COLO668 (cell line): ENCODE results near the gene KNCN.

Source experiments
- DNase-seq: peaks from one replicate; lab custom pipeline; 2025; ENCODE audit not compliant: unreplicated experiment; lab: John Stamatoyannopoulos, UW

Gene KNCN

DNA sequence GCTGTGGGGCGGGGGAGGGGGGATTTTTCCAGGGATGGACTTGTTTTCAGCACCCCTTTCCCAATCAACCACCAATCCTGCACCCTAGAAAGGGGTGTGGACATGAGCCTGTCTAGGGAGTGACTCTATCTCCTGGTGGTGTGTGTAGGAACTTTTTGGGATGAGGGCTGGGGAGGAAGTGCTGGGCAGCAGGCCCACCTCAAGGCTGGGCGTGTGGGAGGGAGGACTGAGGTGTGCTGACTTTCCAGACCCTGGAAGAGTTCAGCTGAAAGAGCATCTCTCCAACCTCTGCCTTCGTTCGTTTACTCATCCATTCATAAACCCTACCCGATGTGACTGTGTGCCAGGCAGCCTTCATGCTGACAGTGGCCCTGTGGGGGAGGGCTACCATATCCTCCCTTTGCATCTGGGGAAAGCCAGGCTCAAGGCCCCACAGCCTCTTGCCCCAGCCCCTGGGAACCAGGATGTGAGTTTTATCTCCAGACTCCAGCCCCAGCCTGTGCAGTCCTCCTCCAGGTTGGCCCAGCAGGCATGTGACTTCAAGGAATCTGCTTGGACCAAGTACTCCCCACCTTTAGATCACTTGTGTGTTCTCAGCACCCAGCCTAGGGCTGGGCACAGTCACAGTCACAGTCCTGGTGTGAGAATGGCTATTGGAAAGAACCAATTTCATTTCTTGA lies 6.7 kb downstream of the KNCN start:
- DNase-seq = no peak

DNA sequence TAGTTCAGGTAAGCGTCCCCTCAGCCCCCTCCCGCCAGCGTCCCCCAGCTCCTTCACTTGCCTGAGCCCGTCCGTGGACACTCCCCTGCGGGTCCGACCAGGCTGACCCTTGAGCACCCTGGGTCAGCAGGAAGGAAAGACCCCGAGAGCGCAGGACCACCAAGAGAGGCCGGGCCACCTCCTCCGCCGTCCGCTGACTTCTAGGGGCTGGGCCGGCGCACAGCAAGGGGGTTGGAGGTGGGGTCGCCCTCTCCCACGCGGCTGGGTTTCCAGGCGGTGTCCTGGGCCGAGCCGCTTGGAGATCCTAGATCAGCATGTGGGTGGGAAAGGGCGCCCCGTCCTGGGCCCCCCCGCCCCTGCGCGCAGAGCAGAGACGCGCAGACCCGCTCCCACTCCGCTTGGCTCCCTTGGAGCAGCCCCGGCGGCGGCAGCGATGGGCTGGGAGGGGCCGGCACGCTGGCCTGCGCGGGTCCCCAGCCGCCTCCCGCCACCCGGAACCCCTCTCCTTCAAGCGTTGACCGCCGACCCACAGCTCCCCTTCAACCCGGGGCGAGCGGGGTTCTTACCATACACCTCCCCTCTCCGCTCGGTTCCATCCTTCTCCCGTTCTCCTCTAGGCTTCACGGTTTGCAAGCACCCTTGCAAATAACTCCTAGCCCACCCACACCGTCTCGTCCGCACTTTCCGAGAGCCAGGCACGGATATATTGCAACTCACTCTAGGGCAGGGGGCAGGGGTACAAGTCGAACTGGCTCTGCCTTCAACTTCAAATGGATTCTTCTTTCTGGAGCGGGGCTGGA lies 7.5 kb downstream of the KNCN start:
- no peak for DNase-seq

DNA sequence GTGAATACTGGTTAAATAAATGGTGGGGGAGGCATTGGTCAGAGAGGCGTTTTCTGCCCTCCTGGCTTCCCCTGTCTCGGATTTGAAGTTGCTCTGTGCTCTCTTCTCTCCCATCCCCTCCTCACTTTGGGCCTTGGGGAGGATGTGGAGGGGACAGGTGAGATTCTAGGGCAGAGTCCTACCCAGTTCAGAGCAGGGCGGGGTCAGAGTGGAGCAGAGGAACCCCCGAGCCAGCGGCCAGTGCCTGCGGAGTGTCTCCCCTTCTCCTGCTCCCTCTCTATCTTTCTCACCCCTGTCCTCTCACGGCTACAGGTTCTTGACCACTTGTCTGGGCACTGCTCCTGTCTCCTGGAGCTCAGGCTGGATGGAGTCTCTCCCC lies 8.1 kb downstream of the KNCN start:
- no peak for DNase-seq

DNA sequence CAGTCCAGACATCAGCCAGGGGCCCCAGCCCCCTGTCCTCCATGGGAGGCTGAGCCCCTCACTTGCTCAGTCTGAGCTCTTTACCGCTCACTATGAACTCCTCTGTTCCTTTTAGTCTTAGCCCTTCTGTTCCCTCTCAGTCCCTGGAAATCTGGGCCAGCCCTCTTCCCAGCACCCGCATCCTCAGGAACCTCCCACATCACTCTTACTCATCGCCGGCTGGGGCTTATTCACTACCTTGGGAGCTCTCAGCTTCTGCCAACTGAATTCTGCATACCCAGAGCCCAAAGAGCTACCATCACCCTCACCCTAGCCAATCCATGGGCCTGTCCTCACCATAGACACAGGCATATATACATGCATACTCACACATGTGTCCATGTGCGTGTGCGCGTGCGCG lies 11.5 kb downstream of the KNCN start:
- no peak for DNase-seq

DNA sequence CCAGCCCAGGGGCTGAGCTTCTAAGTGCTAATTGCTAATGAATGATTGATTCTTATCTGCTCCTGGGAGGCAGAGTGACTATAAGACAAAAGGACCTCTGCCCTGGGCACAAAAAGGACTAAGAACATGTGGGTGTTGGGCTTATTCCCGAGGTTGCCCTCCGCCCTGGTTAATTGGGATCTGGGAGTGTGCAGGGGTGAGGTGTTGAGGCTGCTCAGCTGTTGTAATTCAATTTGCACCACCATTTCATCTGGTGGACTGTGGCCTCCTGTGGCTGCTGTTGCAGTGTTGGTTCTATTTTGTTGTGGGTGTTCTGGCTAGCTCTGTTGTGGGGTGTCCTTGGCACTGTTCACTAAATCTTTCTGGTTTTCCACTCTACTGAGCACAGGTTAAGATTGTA lies 13.3 kb downstream of the KNCN start:
- no peak for DNase-seq

DNA sequence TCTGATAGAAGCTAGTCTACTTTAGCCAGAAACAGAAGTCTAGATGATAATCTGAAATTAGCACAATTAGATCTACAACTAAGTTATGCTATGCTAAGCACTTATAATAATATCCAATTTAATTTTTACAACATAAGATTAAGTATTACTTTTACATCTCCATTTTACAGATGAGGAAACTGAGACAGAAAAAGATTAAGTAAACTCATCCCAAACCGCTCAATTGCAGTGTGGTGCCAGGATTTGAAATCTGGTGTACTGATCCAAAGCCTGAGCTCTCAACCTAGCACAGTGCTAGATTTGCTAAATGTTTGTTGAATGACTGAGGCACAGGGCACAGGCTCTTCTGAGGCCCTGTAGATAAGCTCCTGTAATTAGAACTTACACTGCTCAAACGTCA lies 13.8 kb downstream of the KNCN start:
- no peak for DNase-seq

DNA sequence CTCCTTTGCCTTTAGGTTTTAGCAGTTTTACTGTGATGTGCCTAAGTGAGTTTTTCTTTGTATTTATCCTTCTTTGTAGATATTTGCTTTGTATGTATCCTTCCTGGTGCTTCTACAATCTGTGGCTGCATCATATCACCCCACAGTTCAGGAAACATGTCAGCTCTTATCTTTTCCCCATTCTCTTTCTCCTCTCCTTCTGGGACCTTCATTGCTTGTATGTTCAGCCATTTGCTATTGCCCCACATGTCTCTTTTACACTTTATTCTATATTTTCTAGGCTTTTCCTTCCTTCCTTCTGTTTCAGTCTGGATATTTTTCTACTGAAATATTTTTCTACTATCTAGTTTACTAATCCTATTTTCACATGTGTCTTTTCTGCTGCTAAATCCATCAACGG lies 14.9 kb downstream of the KNCN start:
- DNase-seq = no peak

DNA sequence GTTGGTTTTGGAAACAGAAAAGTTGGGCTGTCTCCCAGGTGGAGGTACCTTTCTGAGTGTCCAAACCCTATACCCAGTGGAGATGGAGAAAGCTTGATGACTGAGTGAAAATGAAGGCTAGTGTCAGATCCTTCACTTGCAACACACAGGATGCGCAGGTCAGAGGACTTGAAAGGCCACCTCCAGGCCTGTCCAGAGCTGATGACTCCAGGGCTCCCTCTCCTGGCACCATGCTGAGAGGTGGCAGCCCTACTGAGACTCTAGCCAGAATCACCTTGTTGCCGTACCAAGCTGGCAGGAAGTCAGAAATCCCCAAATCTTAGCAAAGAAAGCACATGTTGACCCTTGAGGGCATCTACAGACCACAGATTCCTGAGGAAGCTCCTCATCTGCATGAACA lies 16.4 kb downstream of the KNCN start:
- peak; percentile 65 for DNase-seq

DNA sequence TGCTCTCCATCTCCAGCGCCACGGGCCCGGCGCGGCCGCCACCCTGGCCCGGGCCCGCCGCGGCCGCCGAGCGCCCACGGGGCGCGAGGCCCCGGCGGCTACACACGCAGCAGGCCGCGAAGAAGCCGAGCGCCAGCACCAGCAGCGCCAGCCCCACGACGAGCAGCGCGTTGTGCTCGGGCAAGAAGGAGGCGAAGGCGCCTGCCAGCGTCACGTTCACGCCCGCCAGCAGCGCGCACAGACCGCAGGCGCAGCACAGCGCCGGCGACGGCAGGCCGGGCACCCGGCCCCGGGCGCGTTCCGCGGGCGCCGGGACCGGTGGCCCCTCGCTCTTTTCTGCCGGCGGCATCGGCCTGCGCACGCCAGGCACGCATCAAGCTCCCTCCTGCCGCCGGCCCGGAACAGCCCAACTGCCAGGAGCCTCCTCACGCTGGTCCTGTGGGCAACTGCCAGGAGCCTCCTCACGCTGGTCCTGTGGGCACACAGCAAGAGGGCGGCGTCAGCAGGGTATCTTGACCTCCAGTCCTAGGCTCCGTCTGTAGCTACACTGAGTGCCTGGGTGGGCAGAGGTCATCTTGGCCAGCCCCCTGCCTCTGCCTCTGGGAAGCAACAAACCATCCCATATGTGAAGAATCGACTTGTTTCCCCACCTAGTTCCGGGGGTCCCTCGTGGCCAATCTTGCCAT lies 18.1 kb downstream of the KNCN start:
- DNase-seq = peak; percentile 72

DNA sequence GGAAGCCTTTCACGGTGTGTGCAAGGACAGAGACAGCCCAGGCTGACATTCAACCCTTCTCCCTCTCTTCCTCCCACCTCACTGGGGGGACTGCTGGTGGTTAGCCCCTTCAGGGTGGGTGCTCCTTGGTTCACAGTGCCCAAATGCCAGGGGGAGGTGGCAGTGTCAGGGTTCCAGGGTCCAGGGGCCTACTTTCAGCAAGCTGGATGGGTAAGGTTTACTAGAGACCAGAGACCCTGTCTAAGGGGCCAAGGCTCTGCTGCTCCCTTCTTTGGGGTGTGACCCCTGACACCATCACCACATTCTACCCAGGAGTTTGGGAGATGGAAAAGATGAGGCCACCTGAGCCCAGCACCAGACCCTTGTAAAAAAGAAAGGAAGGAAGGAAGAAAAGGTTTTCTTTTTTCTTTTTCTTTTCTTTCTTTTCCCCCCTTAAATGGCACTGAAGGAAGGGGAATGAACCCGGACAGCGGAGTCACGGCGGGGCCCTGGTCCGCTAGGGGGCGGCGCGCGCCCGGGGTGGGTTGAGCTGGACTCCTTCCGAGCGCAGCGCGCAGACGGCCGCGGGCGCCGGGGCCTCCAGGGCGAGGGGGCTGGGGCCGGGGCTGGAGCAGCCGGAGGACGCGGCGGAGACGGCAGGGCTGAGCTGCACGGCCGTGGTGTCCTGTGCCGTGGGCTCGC lies 18.8 kb downstream of the KNCN start:
- peak; percentile 86 for DNase-seq

DNA sequence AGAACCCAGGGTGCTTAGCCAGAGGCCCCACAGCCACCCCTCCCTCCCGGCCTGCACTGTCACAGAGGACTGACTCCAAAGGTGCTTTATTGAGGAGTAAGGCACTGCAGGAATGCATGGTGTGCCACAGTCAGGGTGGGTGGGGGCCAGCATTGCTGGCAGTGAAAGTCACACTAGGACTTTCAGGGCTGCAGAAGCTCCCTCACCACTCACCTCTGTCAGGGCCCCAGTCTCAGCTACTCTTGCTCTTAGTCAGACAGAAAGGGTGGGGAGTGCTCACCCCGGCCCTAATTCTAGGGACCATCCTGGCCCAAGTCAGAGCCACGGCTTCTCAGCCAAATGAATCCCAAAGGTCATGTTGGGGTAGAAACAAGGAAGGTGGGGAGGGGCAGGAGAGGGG lies 19.4 kb downstream of the KNCN start:
- DNase-seq = no peak

DNA sequence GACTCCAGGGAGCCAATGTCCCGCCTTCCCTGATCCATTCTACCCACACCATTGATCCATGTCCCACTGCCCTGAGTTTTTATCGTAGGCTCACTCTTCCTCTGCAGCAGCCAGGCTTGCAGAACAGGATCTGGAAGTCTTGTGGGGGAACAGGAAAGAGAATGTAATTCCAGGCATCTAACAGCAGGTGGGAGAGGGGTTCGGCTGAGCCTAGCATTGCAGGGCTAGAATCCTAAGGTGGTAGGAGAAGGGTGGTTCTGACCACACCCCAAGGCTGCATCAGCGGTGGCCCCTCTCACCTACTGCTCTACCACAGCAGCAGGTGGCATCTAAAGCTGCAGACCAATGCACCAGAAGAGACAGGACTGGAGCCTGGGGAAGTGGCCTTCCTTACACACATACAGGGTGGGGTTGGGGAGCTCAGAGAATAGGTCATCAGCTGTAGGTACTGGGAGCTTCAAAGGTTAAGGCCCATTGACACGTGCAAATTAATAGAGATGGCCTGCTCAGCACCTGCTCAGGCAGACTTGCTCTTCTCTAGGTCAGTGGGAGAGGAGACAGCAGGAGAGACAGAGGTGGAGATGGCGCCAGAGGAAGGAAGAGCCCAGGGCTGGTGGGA lies 20.5 kb downstream of the KNCN start:
- no peak for DNase-seq

DNA sequence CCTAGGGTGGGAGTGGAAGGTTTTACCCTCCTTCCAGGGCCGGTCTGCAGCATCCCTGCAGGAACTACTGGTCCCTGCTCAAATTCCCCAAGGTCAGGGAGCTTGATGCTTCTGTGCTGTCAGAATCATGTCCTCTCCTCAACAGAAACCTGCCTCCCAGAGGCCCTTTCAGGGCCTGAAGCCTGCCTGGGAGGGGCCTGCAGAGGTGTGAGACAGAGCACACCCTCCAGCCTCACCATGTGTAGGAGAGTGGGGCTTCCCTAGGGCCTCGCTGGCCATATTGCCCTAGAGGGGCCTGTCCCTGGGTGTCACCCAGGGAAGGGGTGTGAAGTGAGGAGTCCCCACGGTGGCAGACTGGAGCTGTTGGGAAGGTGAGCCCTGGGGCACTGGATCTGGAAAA lies 21.1 kb downstream of the KNCN start:
- DNase-seq = no peak

DNA sequence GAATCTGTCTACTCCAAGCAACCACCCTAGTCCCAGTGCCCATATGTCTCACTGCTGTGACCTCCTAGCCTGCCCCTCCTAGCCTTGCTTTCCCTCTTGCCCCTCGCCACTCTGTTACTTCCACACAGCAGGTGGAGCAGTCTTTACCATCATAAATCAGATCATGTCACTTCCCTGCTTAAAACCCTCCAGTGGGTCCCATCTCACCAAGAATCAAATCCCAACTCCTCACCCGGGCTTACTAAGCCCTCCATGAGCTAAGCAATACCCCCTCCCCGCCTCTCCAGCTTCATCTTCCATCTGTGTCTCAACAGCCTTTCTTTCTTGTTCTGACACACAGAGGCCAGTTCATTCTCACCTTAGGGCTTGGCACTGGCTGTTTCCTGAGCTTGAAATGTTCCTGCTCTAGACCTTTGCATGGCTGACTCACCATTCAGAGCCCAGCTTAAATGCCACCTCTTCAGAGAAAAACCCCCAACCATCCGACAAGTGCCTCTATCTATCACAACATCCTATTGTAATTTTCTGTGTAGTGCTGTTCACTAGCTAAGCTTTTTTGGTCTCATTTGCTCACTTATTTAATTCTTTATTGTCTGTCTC lies 22.3 kb downstream of the KNCN start:
- no peak for DNase-seq

DNA sequence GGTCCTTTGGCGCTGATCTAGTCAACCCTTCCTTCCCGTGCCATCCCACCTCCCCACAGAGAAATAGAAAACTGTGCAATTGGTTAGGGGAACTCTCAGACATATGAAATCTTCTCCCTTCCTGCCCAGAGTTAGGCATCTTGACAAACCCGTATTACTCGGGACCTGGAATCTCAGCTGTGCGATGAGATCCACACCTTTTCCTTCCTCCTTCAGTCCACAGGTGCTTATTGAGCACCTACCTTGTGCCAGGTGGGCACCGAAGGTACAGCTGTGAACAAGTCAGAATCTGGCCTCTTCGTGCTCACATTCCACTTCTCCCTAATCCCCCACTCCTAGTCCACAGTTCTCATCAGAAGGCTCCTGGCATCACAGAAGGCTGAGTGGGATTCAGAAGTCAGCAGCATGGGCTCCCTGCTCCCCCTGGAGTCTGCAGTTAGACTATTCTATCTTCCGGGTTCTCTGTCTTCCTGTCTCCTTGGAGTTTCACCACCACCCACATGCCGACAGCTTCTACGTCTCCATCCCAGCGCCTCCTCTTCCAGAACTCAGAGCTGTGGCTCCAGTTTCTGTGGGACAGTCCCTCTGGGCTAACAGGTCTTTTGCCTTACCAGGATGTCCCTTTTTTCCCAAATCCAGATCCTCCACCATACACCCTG lies 23.0 kb downstream of the KNCN start:
- no peak for DNase-seq

DNA sequence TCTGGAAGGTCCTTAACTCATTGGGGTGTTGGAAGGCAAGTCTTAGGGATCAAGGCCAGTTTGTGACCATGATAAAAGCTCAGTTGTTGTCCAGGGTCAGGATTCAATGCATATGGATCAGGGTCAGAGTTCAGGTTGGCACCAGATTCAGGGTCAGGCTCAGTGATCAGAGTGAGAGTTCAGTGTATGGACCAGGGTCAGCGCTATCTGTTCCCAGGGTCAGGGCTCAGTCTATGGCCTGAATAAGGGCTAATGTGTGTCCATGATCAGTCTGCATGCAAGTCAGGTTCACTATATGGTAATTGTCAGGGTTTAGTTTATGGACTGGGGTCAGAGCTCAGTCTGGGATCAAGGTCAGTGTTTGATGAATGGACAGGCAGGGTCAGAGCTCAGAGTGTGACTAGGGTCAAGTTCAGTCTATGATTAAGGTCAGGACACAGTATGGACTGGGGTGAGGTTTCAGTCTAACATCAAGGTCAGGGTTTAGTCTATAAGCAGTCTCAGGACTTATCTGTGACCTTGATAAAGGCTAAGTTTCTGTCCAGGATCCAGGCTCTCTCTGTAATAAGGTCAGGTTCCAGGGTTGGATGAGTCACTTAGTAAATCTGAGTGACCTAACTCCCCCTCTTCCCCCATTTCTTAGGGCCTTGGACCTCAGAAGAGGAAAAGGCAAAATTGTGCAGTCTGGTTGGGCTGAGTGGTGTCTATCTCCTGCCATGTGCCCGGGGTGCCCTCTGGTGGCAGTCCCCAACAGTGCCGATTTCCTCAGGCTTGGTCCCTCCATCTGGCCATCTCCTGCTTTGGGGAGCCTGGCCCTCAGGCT lies 23.8 kb downstream of the KNCN start:
- peak; percentile 86 for DNase-seq

DNA sequence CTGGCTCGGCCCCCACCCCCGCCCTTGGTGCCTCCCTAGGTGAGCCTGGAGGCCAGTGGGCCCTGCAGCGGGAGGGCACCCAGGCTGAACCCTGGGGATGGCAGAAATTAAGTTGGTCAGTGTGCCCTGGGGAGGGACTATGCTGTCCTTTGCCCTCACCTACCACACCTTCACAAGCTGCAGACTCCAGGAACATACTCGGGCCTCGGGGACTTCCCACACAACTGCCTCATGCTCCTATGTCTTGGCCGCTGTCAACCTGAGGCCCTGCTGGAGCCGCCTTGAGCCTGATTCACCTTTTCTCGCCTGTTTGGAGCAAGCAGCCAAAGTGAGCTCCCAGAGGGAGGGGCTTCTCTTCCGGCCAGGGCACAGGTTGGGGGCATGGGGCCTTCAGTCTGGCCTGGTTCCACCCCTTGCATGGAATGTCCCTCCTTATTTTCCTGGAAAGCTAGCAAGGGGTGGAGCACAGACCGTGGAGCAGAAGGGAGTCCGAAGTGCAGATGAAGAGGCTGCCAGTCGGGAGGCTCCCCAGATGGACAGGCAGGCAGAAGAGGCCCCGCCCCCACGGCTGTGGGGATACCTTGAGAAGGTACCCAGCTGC lies 24.7 kb downstream of the KNCN start:
- DNase-seq = no peak

DNA sequence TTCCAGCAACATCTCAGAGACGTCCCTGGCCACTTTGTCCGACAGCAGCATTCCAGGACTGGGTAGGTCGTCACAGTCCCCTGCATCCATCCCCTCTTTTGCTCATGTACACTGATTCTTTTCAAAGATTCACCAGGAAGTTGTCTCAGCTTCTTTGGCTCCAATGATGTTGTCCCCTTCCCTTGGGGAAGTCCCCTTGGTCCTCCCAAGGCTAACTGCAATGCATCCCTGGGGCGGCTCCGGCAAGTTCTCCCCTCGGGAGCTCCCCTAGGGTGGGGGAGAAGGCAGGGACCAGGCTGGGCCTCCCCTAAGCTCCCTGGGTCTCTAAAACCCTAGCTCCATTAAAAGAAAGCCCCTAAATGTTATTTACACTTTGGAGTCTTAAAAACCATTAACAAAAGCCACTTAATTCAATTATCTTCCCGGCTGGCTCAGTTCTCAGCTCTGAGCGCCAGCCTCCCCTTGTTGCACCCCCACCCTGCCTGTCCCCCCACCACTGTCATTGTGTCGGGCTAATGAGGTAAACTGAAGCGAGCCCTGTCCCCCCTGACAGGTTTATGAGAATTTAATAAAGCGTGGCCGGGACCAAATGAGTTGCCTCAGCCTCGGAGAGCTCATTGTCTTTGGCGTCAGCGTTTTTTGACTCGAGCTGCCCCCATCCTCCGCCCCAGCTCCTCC lies 25.3 kb downstream of the KNCN start:
- DNase-seq = no peak
